Activated T-helper 1 cell treated with anti-CD3 and anti-CD28 coated beads, Interleukin-2, amount 50 U/mL, for 16 hours (primary cell): ENCODE results near the gene NDUFAB1.
"Not testable (repeated sequence)": the region's sequence is repeated elsewhere in the genome, so short reads cannot be mapped to it uniquely, and the experiment has no call there.

ENCODE experiments used
- DNase-seq, 2 donors: peaks; one replicate each; pipeline ENCODE4 v3.0.0-alpha.2; 2020; ENCODE audit warnings: low read depth in 1 of 2, low spot score in 1 of 2

NDUFAB1 gene

GRCh38 chr16:23556881-23557778 lies 39.0 kb downstream of the NDUFAB1 start, which contains the start of the genes EARS2 and UBFD1:
Gene EARS2 (minus strand): TSS chr16:23557350. CDS start chr16:23557343, 7 bp downstream.
Gene UBFD1 (plus strand): TSS chr16:23557727. CDS start chr16:23557743, 16 bp downstream.
- DNase-seq, result peak; percentile 81 to 95

- DNase-seq, result no peak
Observed at GRCh38 chr16:23554536-23554935, 41.6 kb downstream of the NDUFAB1 start.

DNA sequence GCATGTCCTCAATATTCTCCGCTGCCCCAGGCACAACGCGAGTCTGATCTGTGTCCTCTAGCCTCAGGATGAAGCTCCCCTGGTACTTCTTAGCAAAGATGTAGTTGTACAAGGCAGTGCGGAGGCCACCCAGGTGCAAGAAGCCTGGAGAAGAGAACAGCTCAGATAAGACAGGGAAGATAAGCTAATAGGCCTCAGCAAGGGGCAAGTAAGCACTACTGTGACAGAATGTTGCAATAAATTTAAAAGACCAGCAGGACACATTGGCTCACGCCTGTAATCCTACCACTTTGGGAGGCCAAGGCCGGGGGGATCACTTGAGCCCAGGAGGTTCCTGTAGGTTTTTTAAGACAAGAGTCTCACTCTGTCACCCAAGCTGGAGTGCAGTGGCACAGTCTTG lies 44.0 kb downstream of the NDUFAB1 start:
- DNase-seq, result no peak

GRCh38 chr16:23549938-23550337 lies 46.2 kb downstream of the NDUFAB1 start:
- no peak for DNase-seq

- DNase-seq, result no peak
Observed at GRCh38 chr16:23544436-23544835, 51.7 kb downstream of the NDUFAB1 start.

DNA sequence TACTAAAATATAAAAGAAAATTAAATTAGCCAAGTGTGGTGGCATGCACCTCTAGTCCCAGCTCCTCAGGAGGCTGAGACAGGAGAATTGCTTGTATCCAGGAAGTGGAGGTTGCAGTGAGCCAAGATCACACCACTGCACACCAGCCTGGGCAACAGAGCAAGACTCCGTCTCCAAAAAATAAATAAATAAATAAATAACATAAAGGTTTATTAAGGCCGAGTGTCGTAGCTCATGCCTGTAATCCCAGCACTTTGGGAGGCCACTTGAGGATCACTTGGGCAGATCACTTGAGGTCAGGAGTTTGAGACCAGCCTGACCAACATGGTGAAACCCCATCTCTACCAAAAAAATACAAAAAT lies 55.3 kb downstream of the NDUFAB1 start:
- not testable (repeated sequence) for DNase-seq

- no peak for DNase-seq
Observed at GRCh38 chr16:23539984-23540816, 55.9 kb downstream of the NDUFAB1 start.

DNA sequence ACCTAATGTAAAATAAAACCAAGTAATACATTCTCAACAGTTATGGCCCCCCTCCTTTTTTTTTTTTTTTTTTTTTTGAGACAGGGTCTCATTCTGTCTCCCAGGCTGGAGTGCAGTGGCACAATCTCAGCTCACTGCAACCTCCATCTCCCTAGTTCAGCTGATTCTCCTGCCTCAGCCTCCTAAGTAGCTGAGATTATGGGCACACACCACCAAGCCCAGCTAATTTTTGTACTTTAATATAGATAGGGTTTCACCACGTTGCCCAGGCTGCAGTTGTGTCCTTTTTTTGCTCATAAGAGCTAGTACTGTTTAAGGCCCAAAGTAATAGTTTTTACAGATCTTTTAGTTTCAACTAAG lies 57.2 kb downstream of the NDUFAB1 start:
- DNase-seq, result no peak

- no peak for DNase-seq
Observed at GRCh38 chr16:23537390-23537789, 58.7 kb downstream of the NDUFAB1 start.

- DNase-seq, result no peak
Observed at GRCh38 chr16:23535901-23536300, 60.2 kb downstream of the NDUFAB1 start.

- no peak for DNase-seq
Observed at GRCh38 chr16:23534868-23535860, 61.0 kb downstream of the NDUFAB1 start.

DNA sequence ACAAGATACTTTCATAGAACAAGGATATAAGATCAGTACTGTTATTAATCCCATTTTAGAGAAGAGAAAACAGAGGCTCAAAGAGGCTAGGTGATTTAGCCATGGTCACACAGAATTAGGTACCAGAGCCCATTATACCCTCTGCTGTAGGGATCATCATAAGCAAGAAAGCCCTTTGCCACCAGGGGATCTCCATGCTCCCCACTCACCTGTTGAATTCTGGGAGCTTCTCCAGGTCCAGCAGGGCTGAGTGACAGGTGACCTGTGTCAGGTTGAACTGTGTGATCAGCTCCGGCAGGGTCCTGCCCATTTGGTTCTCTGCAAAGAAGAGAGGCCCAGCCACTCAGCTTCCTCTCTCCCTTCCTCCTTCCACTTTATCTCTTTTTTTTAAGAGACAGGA lies 63.7 kb downstream of the NDUFAB1 start:
- DNase-seq, result no peak
